Measurements from ENCODE around the gene GALC.

GALC gene

GRCh38 chr14:87935081-87935828 is 57.7 kb downstream of the GALC start:
- ChIA-PET POLR2A (no interaction called here), CTCF (interaction anchor here (0.8 to 4.9 kb wide), 8 partner anchors 10 to 190 kb away, joined by 3 to 46 read pairs (median 4); no protein-coding TSS in a partner anchor)
- no peak for DNase-seq (ENCODE audit: extremely low spot score)
- TF ChIP-seq, protein P1, sequence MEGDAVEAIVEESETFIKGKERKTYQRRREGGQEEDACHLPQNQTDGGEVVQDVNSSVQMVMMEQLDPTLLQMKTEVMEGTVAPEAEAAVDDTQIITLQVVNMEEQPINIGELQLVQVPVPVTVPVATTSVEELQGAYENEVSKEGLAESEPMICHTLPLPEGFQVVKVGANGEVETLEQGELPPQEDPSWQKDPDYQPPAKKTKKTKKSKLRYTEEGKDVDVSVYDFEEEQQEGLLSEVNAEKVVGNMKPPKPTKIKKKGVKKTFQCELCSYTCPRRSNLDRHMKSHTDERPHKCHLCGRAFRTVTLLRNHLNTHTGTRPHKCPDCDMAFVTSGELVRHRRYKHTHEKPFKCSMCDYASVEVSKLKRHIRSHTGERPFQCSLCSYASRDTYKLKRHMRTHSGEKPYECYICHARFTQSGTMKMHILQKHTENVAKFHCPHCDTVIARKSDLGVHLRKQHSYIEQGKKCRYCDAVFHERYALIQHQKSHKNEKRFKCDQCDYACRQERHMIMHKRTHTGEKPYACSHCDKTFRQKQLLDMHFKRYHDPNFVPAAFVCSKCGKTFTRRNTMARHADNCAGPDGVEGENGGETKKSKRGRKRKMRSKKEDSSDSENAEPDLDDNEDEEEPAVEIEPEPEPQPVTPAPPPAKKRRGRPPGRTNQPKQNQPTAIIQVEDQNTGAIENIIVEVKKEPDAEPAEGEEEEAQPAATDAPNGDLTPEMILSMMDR (IDR thresholded peaks at IDR 0.05; ENCODE audit: control extremely low read depth, extremely low read depth, low read depth, missing control alignments): no peak

GRCh38 chr14:87934185-87934584 is 58.8 kb downstream of the GALC start:
- POLR2A ChIA-PET: no interaction called here
- CTCF ChIA-PET: interaction anchor here (2.0 to 4.9 kb wide), 2 partner anchors 12 to 189 kb away, joined by 6 to 46 read pairs; no protein-coding TSS in a partner anchor
- TF ChIP-seq, protein P1 (IDR thresholded peaks at IDR 0.05; ENCODE audit: control extremely low read depth, extremely low read depth, low read depth, missing control alignments): no peak
- DNase-seq (ENCODE audit: extremely low spot score): no peak

DNA sequence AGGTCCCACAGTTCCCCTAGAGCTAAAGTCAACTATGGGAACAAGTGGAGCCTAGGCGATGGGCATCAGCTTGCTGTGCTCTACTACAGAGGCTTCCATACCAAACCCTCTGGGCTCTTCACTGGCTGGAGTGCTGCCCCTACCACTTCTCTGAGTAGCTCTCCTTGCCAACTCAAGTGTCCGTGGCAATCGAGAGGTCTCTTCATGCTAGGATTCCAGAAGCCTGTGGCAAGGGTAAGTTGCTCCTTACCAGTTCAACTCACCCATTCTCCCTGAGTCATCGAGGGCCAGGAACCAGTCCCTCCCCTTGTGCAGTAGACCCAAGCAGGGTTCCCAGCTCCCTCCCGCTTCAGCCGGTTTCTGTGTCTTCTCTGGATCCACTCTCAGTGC is 76.1 kb downstream of the GALC start:
- TF ChIP-seq, protein P1 (IDR thresholded peaks at IDR 0.05; ENCODE audit: control extremely low read depth, extremely low read depth, low read depth, missing control alignments): no peak
- no peak for DNase-seq (ENCODE audit: extremely low spot score)
- ChIA-PET POLR2A (no interaction called here), CTCF (no interaction called here)

GRCh38 chr14:87916103-87916885 is 76.7 kb downstream of the GALC start:
- POLR2A ChIA-PET: no interaction called here
- no peak for DNase-seq (ENCODE audit: extremely low spot score)
- CTCF ChIA-PET: no interaction called here
- TF ChIP-seq, protein P1 (IDR thresholded peaks at IDR 0.05; ENCODE audit: control extremely low read depth, extremely low read depth, low read depth, missing control alignments): no peak

GRCh38 chr14:87908550-87908949 is 84.4 kb downstream of the GALC start:
- TF ChIP-seq, protein P1 (IDR thresholded peaks at IDR 0.05; ENCODE audit: control extremely low read depth, extremely low read depth, low read depth, missing control alignments): no peak
- CTCF ChIA-PET: interaction anchor here (0.8 to 1.8 kb wide), 2 partner anchors 11 to 20 kb away, joined by 3 to 7 read pairs; no protein-coding TSS in a partner anchor
- no peak for DNase-seq (ENCODE audit: extremely low spot score)
- POLR2A ChIA-PET: no interaction called here

DNA sequence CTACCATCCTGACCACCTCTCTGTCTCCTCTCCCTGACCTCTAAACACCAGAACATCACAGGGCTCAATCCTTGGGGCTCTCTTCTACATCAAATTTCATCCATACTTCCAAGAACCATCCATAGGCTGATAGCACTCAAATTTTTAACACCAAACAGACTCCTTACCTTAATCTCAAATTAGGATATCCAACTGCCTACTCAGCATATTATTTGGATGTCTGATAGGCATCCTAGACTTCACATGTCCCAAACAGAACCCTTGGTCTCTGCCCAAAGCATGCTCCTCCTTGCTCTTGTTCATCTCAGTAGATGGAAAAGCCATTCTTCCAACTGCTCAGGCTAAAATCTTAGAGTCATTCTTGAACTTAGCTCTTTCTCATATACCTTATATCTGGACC is 91.3 kb downstream of the GALC start:
- ChIA-PET CTCF (interaction anchor here (1.1 to 2.0 kb wide), 3 partner anchors 13 to 96 kb away, joined by 3 to 4 read pairs (median 3); no protein-coding TSS in a partner anchor), POLR2A (no interaction called here)
- DNase-seq (ENCODE audit: extremely low spot score): no peak
- TF ChIP-seq, protein P1 (IDR thresholded peaks at IDR 0.05; ENCODE audit: control extremely low read depth, extremely low read depth, low read depth, missing control alignments): no peak

All from GM10248 (cell line).